Kidney (tissue), 14 donors: ENCODE measurements around the gene GINS3. TPM values are rescaled to one million over a fixed set of nuclear protein-coding genes. Genes with fewer than 3 reads are reported as not detected.

Experiments
- DNase-seq, 5 donors: peaks; one replicate each; pipeline ENCODE4 v3.0.0-alpha.2; 2013 to 2020
- FAIRE-seq: peaks from 2 replicates; lab custom pipeline; 2012; peaks lifted over from hg19 to GRCh38; lab: Jason Lieb, UNC
- H3K27ac ChIP-seq, 2 donors: one replicate each; pipeline ENCODE4 v1.7.0; 2013; ENCODE audit warnings: low read depth in 2 of 2, low read length in 2 of 2, inconsistent platforms in 1 of 2
- H3K27me3 ChIP-seq: one replicate; pipeline ENCODE4 v1.7.1; 2013; ENCODE audit warnings: low read length, inconsistent platforms; ENCODE audit not compliant: control insufficient read depth, insufficient read depth
- H3K36me3 ChIP-seq, 3 donors: one replicate each; pipeline versions ENCODE4 v1.7.0 to v1.7.1; 2013; ENCODE audit warnings: low read length in 3 of 3, control low read depth in 1 of 3, inconsistent platforms in 1 of 3; ENCODE audit not compliant: insufficient read depth in 3 of 3, control insufficient read depth in 2 of 3
- H3K4me1 ChIP-seq, 3 donors: one replicate each; pipeline versions ENCODE4 v1.7.0 to v1.7.1; 2013; ENCODE audit warnings: low read length in 3 of 3, inconsistent platforms in 1 of 3, low read depth in 1 of 3; ENCODE audit not compliant: control insufficient read depth in 2 of 3, insufficient read depth in 2 of 3
- H3K4me3 ChIP-seq, 3 donors: one replicate each; pipeline versions ENCODE4 v1.7.0 to v1.8.1; 2013; ENCODE audit warnings: low read length in 3 of 3, control low read depth in 1 of 3, inconsistent platforms in 1 of 3
- H3K9ac ChIP-seq, 3 donors: one replicate each; pipeline versions ENCODE4 v1.7.0 to v1.7.1; 2013; ENCODE audit warnings: low read length in 3 of 3, control low read depth in 1 of 3, inconsistent platforms in 1 of 3
- H3K9me3 ChIP-seq, 3 donors: one replicate each; pipeline versions ENCODE4 v1.7.0 to v1.7.1; 2013; ENCODE audit warnings: low read length in 3 of 3, control low read depth in 1 of 3, inconsistent platforms in 1 of 3; ENCODE audit not compliant: control insufficient read depth in 2 of 3, insufficient read depth in 1 of 3
- intact Hi-C: fragments of 100-400 bp; cut with DNase I; formaldehyde crosslinking; loops from one replicate; pipeline ENCODE4 v1.11.1; 2022
- polyA plus RNA-seq: library from polyadenylated mRNA; stranded (reverse); fragments of 350-450 nt; fragmentation: Illumina TruSeq; extraction: RNeasy Lipid Tissue Mini Kit (QIAGEN cat#74804); gene quantifications from one replicate; pipeline ENCODE4 v1.2.3, GENCODE V29; 2014; ENCODE audit warnings: low read depth, low replicate concordance; ENCODE audit not compliant: insufficient read depth
- total RNA-seq: library from RNA; stranded (reverse); fragmentation: NEBNext Ultra II Directional; extraction: Animal tissue kit (Norgen Biotek cat#: 25700); gene quantifications from one replicate; pipeline ENCODE4 v1.2.1, GENCODE V29; 2021
- TF ChIP-seq, protein P1 (sequence below): IDR thresholded peaks from 3 replicates; pipeline ENCODE4 v1.5.1; 2012; ENCODE audit warnings: mild to moderate bottlenecking, moderate library complexity, borderline replicate concordance; ENCODE audit not compliant: insufficient read depth; ENCODE audit errors: extremely low read depth
- donor health status: control.
- donor health status: control.
- donor health status: control.
- donor health status: control.
- donor health status: control.
- donor health status: DM: yes; HTN: yes; CAD: no.
- donor health status: Normal renal cell carcinoma (clear cell type).

Gene GINS3
- total and polyA plus RNA-seq, 2 donors from 2014 or later: 2.4 to 2.6 TPM

DNA sequence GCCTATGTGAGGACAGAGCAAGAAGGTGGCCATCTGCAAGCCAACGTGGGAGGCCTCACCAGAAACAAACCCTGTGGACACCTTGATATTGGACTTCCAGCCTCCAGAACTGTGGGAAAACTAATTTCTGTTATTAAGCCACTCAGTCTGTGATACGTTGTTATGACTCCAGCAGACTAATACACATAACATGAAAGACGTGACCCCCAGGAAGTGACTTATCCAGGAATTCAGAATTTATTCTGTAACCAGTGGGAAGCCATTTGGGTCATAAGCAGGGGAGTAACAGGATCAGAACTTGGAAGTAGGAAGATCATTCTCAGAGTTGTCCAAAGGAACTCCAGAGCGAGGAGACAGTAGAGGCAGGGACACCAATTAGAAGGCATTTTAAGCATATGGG is 12.5 kb upstream of the GINS3 start:
- H3K36me3 ChIP-seq: no peaks in the 10 kb centered on the region
- intact Hi-C loops: no loop called here
- H3K4me1 ChIP-seq: no peaks in the 10 kb centered on the region
- no peaks in the 10 kb centered on the region for H3K27me3 ChIP-seq
- TF ChIP-seq, protein P1, sequence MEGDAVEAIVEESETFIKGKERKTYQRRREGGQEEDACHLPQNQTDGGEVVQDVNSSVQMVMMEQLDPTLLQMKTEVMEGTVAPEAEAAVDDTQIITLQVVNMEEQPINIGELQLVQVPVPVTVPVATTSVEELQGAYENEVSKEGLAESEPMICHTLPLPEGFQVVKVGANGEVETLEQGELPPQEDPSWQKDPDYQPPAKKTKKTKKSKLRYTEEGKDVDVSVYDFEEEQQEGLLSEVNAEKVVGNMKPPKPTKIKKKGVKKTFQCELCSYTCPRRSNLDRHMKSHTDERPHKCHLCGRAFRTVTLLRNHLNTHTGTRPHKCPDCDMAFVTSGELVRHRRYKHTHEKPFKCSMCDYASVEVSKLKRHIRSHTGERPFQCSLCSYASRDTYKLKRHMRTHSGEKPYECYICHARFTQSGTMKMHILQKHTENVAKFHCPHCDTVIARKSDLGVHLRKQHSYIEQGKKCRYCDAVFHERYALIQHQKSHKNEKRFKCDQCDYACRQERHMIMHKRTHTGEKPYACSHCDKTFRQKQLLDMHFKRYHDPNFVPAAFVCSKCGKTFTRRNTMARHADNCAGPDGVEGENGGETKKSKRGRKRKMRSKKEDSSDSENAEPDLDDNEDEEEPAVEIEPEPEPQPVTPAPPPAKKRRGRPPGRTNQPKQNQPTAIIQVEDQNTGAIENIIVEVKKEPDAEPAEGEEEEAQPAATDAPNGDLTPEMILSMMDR: no peak
- H3K4me3 ChIP-seq: no peak overlapping the region
- H3K9me3 ChIP-seq: no peaks in the 10 kb centered on the region
- no peak for DNase-seq
- no peak overlapping the region for H3K9ac ChIP-seq
- FAIRE-seq: no peak
- no peak overlapping the region for H3K27ac ChIP-seq

DNA sequence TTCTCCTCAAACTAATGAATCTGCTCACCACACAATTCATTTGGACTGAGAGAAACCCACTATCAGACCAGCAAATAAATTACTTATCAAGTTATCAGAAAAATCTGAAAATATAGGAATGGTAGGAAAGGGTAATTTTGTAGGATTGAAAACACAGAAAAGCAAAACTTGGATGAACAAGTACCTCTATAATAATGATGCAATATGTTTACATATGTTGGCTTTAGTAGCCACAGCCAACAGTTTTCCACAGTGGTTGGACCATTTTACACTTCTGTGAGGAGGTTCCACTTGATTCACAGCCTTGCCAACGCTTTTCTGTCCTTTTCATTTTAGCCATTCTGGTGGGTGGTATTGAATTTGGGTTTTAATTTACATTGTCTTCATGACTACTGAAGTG is 10.6 kb upstream of the GINS3 start:
- Histone ChIP-seq H3K9me3 (no peaks in the 10 kb centered on the region), H3K4me3 (no peak overlapping the region), H3K27me3 (no peaks in the 10 kb centered on the region), H3K4me1 (no peaks in the 10 kb centered on the region), H3K36me3 (no peaks in the 10 kb centered on the region), H3K9ac (no peak overlapping the region), H3K27ac (no peak overlapping the region)
- TF ChIP-seq, protein P1: no peak
- intact Hi-C loops: no loop called here
- no peak for FAIRE-seq
- DNase-seq: no peak

DNA sequence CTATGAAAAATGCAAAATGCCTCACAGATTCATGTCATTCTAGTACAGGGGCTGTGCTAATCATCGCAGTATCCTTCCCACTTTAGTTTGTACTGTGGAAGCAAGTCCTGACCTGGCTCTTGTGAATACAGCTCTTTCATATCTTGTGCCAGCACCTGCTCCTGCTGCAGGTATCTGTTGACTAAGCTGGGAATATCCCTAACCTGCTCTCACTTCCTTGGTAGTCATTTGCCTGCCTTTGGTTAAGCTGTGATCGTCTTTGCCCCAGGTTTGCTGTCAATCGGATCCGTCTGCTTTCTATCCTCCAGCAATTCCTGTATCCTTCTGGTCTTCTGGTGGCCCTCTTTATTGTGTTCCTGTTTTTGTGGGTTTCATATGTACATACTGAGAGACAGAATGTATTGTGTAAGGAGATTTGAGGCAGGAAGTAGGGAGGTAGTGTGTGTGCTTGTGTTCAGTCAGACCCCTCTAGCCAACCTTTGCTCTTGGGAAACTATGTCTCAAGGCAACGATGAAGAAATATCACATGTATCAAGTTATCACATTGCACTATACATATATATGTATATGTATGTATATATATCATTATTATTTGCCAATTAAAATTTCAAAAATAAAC is 7.7 kb upstream of the GINS3 start:
- TF ChIP-seq, protein P1: no peak

DNA sequence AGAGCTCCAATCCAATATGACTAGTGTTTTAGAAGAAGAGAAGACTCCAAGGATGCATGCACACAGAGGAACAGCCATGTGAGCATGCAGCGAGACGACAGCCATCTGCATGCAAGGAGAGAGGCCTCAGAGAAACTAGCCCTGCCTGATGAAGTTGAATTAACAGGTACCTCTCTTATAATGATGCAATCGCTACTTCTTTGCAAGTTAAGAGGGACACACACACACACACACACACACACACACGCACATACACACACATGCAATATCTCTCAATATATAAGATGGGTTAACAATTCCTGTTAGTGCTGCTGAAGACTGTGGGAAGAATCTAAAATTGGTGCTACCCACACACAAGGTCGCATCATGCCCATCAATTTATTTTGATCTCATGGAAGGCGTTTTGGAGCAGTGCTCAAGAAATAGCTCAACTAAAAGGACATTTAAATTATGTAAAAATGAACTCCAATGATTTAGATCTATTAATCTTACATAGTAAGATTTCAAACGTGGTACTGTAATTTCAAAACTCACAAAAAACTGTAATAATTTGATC is 7.0 kb upstream of the GINS3 start:
- no peaks in the 10 kb centered on the region for H3K4me1 ChIP-seq
- FAIRE-seq: no peak
- intact Hi-C loops: no loop called here
- no peak overlapping the region for H3K27ac ChIP-seq
- TF ChIP-seq, protein P1: no peak
- no peaks in the 10 kb centered on the region for H3K9me3 ChIP-seq
- no peak overlapping the region for H3K4me3 ChIP-seq
- H3K36me3 ChIP-seq: no peaks in the 10 kb centered on the region
- H3K9ac ChIP-seq: no peak overlapping the region
- H3K27me3 ChIP-seq: peaks cover 2% of the 10 kb centered on the region
- DNase-seq: no peak

More for the DNA sequence above, 7.7 kb upstream of the GINS3 start:
- intact Hi-C loops: no loop called here
- Histone ChIP-seq H3K36me3 (no peaks in the 10 kb centered on the region), H3K27me3 (peaks cover 2% of the 10 kb centered on the region), H3K9ac (no peak overlapping the region), H3K4me1 (no peaks in the 10 kb centered on the region), H3K27ac (no peak overlapping the region), H3K9me3 (no peaks in the 10 kb centered on the region), H3K4me3 (no peak overlapping the region)
- no peak for FAIRE-seq
- no peak for DNase-seq
